Measurements from ENCODE around the gene S100A8. TPM values are rescaled to one million over a fixed set of nuclear protein-coding genes. Genes with fewer than 3 reads are reported as not detected.

Gene S100A8
- total RNA-seq, 2 donors from 2014 or later, result 19.1 to 37.1 TPM

GRCh38 chr1:153357076-153357852 is 33.6 kb downstream of the S100A8 start:
- no peak for TF ChIP-seq CTCF (IDR thresholded peaks at IDR 0.05)
- no peaks in the 10 kb centered on the region for H3K9me3 ChIP-seq
- H3K4me1 ChIP-seq, result no peaks in the 10 kb centered on the region
- no peaks in the 10 kb centered on the region for H3K36me3 ChIP-seq
- peak; percentile 80 for DNase-seq (ENCODE audit: low spot score)
- H3K27ac ChIP-seq, result no peak overlapping the region
- H3K4me3 ChIP-seq, result no peak overlapping the region
- no peaks in the 10 kb centered on the region for H3K27me3 ChIP-seq

- H3K4me3 ChIP-seq, result no peak overlapping the region
- H3K4me1 ChIP-seq, result no peaks in the 10 kb centered on the region
- no peak for DNase-seq (ENCODE audit: low spot score)
- H3K36me3 ChIP-seq, result no peaks in the 10 kb centered on the region
- TF ChIP-seq CTCF (IDR thresholded peaks at IDR 0.05), result no peak
- no peak overlapping the region for H3K27ac ChIP-seq
- H3K27me3 ChIP-seq, result no peaks in the 10 kb centered on the region
- H3K9me3 ChIP-seq, result no peaks in the 10 kb centered on the region
These were observed 34.3 kb downstream of the S100A8 start for GRCh38 chr1:153356392-153357075.

GRCh38 chr1:153355445-153356071 is 35.3 kb downstream of the S100A8 start:
- TF ChIP-seq CTCF (IDR thresholded peaks at IDR 0.05), result peak in 1 of 2 donors; percentile 52
- peak; percentile 67 for DNase-seq (ENCODE audit: low spot score)
- no peaks in the 10 kb centered on the region for H3K9me3 ChIP-seq

GRCh38 chr1:153354515-153355193 is 36.2 kb downstream of the S100A8 start:
- Histone ChIP-seq H3K9me3 (no peaks in the 10 kb centered on the region), H3K4me1 (no peaks in the 10 kb centered on the region), H3K4me3 (no peak overlapping the region), H3K36me3 (no peaks in the 10 kb centered on the region), H3K27ac (no peak overlapping the region), H3K27me3 (no peaks in the 10 kb centered on the region)
- DNase-seq (ENCODE audit: low spot score), result no peak
- no peak for TF ChIP-seq CTCF (IDR thresholded peaks at IDR 0.05)

More at GRCh38 chr1:153355445-153356071, 35.3 kb downstream of the S100A8 start:
- no peaks in the 10 kb centered on the region for H3K4me1 ChIP-seq
- no peaks in the 10 kb centered on the region for H3K27me3 ChIP-seq
- H3K36me3 ChIP-seq, result no peaks in the 10 kb centered on the region
- H3K27ac ChIP-seq, result no peak overlapping the region
- no peak overlapping the region for H3K4me3 ChIP-seq

- no peak for DNase-seq (ENCODE audit: low spot score)
- TF ChIP-seq CTCF (IDR thresholded peaks at IDR 0.05), result peak in 1 of 2 donors; percentile 32
These were observed 37.5 kb downstream of the S100A8 start for GRCh38 chr1:153353226-153353947.

More at GRCh38 chr1:153353226-153353947, 37.5 kb downstream of the S100A8 start:
- no peak overlapping the region for H3K27ac ChIP-seq
- no peak overlapping the region for H3K4me3 ChIP-seq
- no peaks in the 10 kb centered on the region for H3K36me3 ChIP-seq
- no peaks in the 10 kb centered on the region for H3K4me1 ChIP-seq
- H3K27me3 ChIP-seq, result no peaks in the 10 kb centered on the region
- H3K9me3 ChIP-seq, result no peaks in the 10 kb centered on the region

All from right atrium auricular region (tissue), 2 donors.